Measurements from ENCODE around the gene DMD.
"Not testable (repeated sequence)": the region's sequence is repeated elsewhere in the genome, so short reads cannot be mapped to it uniquely, and the experiment has no call there.

The DMD gene

GRCh38 chrX:33156152-33156726 lies 55.1 kb downstream of the DMD start:
- DNase-seq (ENCODE audit: low read depth in 2 of 2), result no peak

GRCh38 chrX:33149580-33149979 lies 61.8 kb downstream of the DMD start:
- no peak for DNase-seq (ENCODE audit: low read depth in 2 of 2)

- no peak for DNase-seq (ENCODE audit: low read depth in 2 of 2)
Observed at GRCh38 chrX:33149085-33149484, 62.3 kb downstream of the DMD start.

GRCh38 chrX:33142331-33142730 lies 69.0 kb downstream of the DMD start:
- DNase-seq (ENCODE audit: low read depth in 2 of 2), result no peak

- DNase-seq (ENCODE audit: low read depth in 2 of 2), result no peak
Observed at GRCh38 chrX:33138677-33139249, 72.6 kb downstream of the DMD start.

- no peak for DNase-seq (ENCODE audit: low read depth in 2 of 2)
Observed at GRCh38 chrX:33134164-33134563, 77.2 kb downstream of the DMD start.

GRCh38 chrX:33133320-33133719 lies 78.0 kb downstream of the DMD start:
- no peak for DNase-seq (ENCODE audit: low read depth in 2 of 2)

- DNase-seq (ENCODE audit: low read depth in 2 of 2), result no peak
Observed at GRCh38 chrX:33132569-33132968, 78.8 kb downstream of the DMD start.

GRCh38 chrX:33129607-33130006 lies 81.7 kb downstream of the DMD start:
- no peak for DNase-seq (ENCODE audit: low read depth in 2 of 2)

- no peak for DNase-seq (ENCODE audit: low read depth in 2 of 2)
Observed at GRCh38 chrX:33128048-33128805, 83.1 kb downstream of the DMD start.

GRCh38 chrX:33126469-33126868 lies 84.9 kb downstream of the DMD start:
- no peak for DNase-seq (ENCODE audit: low read depth in 2 of 2)

- no peak for DNase-seq (ENCODE audit: low read depth in 2 of 2)
Observed at GRCh38 chrX:33109858-33110257, 101.5 kb downstream of the DMD start.

- no peak for DNase-seq (ENCODE audit: low read depth in 2 of 2)
Observed at GRCh38 chrX:33106737-33107136, 104.6 kb downstream of the DMD start.

- DNase-seq (ENCODE audit: low read depth in 2 of 2), result no peak
Observed at GRCh38 chrX:33095079-33095478, 116.3 kb downstream of the DMD start.

- DNase-seq (ENCODE audit: low read depth in 2 of 2), result no peak
Observed at GRCh38 chrX:33087411-33087810, 123.9 kb downstream of the DMD start.

GRCh38 chrX:33086886-33087285 lies 124.5 kb downstream of the DMD start:
- DNase-seq (ENCODE audit: low read depth in 2 of 2), result no peak

- DNase-seq (ENCODE audit: low read depth in 2 of 2), result no peak
Observed at GRCh38 chrX:33082371-33082770, 129.0 kb downstream of the DMD start.

GRCh38 chrX:33078273-33078672 lies 133.1 kb downstream of the DMD start:
- DNase-seq (ENCODE audit: low read depth in 2 of 2), result no peak

GRCh38 chrX:33073660-33074059 lies 137.7 kb downstream of the DMD start:
- not testable (repeated sequence) for DNase-seq (ENCODE audit: low read depth in 2 of 2)

GRCh38 chrX:33065415-33065814 lies 145.9 kb downstream of the DMD start:
- no peak for DNase-seq (ENCODE audit: low read depth in 2 of 2)

- no peak for DNase-seq (ENCODE audit: low read depth in 2 of 2)
Observed at GRCh38 chrX:33062041-33062440, 149.3 kb downstream of the DMD start.

- no peak for DNase-seq (ENCODE audit: low read depth in 2 of 2)
Observed at GRCh38 chrX:33053001-33053400, 158.3 kb downstream of the DMD start.

GRCh38 chrX:33045882-33046281 lies 165.5 kb downstream of the DMD start:
- no peak for DNase-seq (ENCODE audit: low read depth in 2 of 2)

Measured in activated CD8-positive, alpha-beta memory T cell treated with anti-CD3 and anti-CD28 coated beads for 4 hours (primary cell).